Subcutaneous abdominal adipose tissue (tissue), 5 donors: ENCODE measurements around the gene NTSR1.

Experiments
- H3K27ac ChIP-seq: one replicate; pipeline ENCODE4 v1.7.0; 2013; ENCODE audit warnings: low read depth, mild to moderate bottlenecking, inconsistent platforms, low read length, moderate library complexity
- H3K27me3 ChIP-seq, 5 donors: one replicate each; pipeline ENCODE4 v1.7.0; 2013; ENCODE audit warnings: low read length in 5 of 5, inconsistent platforms in 1 of 5; ENCODE audit not compliant: control insufficient read depth in 5 of 5, insufficient read depth in 4 of 5
- H3K36me3 ChIP-seq, 5 donors: one replicate each; pipeline ENCODE4 v1.7.0; 2013; ENCODE audit warnings: low read length in 5 of 5; ENCODE audit not compliant: control insufficient read depth in 5 of 5, insufficient read depth in 5 of 5
- H3K4me1 ChIP-seq, 5 donors: one replicate each; pipeline ENCODE4 v1.7.0; 2013; ENCODE audit warnings: low read length in 5 of 5, mild to moderate bottlenecking in 3 of 5, moderate library complexity in 1 of 5; ENCODE audit not compliant: control insufficient read depth in 5 of 5, insufficient read depth in 5 of 5
- H3K4me3 ChIP-seq, 5 donors: one replicate each; pipeline ENCODE4 v1.7.0; 2013; ENCODE audit warnings: low read length in 5 of 5, low read depth in 1 of 5
- H3K9ac ChIP-seq, 5 donors: one replicate each; pipeline ENCODE4 v1.7.0; 2013; ENCODE audit warnings: low read length in 5 of 5, mild to moderate bottlenecking in 4 of 5, moderate library complexity in 3 of 5
- H3K9me3 ChIP-seq, 5 donors: one replicate each; pipeline ENCODE4 v1.7.0; 2013; ENCODE audit warnings: low read length in 5 of 5; ENCODE audit not compliant: control insufficient read depth in 5 of 5
- donor health status: healthy.
- donor health status: healthy.
- donor health status: healthy.
- donor health status: healthy.
- donor health status: healthy.

The NTSR1 gene

DNA sequence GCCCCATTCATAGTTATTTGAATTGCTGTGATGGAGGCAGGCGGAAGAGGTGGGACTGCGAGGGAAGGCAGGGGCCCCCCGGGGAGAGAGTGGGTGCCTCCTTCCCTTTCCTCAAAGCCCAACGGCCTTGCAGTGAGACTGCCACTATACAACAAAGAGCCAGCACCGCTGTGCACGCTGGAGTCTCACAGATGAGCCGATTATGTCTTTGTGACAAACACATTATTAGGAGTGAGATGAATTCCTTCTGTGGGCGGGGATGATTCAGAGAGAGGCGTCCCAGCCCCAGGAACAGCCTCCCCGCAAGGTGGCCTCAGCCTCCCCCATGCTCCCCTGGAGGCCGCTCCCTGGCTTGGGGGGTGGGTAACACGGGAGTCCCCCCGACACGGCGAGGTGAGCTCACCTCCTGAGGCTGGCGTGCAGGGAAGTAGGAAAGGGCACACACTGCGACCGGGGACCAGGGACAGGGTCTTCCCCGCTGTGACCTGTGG, 26.7 kb downstream of the NTSR1 start:
- Histone ChIP-seq H3K9me3 (no peaks in the 10 kb centered on the region), H3K27ac (no peak overlapping the region), H3K27me3 (peaks cover 36 to 57% (median 50%) of the 10 kb centered on the region in 5 donors), H3K4me1 (peaks cover 0 to 13% (median 10%) of the 10 kb centered on the region in 5 donors), H3K36me3 (no peaks in the 10 kb centered on the region), H3K4me3 (no peak overlapping the region), H3K9ac (no peak overlapping the region)

DNA sequence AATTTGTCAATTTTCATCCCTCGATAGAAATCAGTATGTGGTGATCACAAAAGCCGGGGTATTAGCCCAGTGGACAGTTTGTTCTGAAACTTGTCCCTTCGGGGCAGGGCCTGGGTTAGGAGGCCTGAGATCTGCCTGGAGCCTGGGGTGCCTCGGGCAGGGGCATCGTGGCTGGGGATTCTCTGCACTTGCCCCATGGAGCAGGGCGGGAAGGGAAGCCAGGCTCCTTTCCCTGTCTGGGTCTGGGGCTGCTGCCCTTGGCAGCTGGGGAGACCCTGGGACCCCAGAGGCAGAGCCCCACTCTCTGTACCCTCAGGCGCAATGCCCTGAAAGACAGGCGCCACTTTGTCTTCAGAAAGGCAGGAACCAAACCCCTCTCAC, 27.4 kb downstream of the NTSR1 start:
- H3K36me3 ChIP-seq: no peaks in the 10 kb centered on the region
- H3K9ac ChIP-seq: no peak overlapping the region
- H3K4me3 ChIP-seq: no peak overlapping the region
- peaks cover 36 to 61% (median 55%) of the 10 kb centered on the region in 5 donors for H3K27me3 ChIP-seq
- no peak overlapping the region for H3K27ac ChIP-seq
- H3K9me3 ChIP-seq: no peaks in the 10 kb centered on the region
- peaks cover 0 to 20% (median 17%) of the 10 kb centered on the region in 5 donors for H3K4me1 ChIP-seq

DNA sequence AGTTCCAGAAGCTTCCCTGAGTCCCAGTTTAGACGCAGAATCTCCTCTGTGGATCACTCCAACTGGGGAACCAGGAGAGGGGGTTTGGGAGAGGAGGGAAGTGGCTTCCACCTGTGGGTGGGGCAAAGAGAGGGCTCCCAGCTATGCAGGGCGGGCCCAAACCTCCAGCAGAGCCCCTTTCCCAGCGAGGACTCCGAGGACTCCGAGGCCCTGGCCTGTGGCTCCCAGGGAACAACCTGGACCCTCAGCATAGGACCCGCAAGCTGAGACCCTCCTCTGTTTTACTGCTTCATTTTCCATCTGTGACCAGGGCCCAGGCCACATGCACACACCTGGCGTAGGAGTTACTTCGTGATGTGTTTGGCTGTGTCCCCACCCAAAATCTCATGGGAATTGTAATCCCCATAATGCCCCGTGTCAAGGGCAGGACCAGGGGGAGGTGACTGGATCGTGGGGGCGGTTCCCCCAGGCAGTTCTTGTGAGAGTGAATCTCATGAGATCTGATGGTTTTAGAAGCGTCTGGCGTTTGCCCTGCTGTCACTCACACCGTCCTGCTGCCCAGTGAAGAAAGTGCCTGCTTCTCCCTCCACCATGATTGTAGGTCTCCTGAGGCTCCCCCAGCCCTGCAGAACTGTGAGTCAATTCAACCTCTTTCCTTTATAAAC, 27.9 kb downstream of the NTSR1 start:
- H3K27me3 ChIP-seq: peaks cover 36 to 66% (median 56%) of the 10 kb centered on the region in 5 donors
- no peaks in the 10 kb centered on the region for H3K9me3 ChIP-seq
- H3K4me3 ChIP-seq: no peak overlapping the region
- H3K4me1 ChIP-seq: peaks cover 0 to 25% (median 18%) of the 10 kb centered on the region in 5 donors
- no peak overlapping the region for H3K9ac ChIP-seq
- H3K36me3 ChIP-seq: no peaks in the 10 kb centered on the region
- no peak overlapping the region for H3K27ac ChIP-seq

DNA sequence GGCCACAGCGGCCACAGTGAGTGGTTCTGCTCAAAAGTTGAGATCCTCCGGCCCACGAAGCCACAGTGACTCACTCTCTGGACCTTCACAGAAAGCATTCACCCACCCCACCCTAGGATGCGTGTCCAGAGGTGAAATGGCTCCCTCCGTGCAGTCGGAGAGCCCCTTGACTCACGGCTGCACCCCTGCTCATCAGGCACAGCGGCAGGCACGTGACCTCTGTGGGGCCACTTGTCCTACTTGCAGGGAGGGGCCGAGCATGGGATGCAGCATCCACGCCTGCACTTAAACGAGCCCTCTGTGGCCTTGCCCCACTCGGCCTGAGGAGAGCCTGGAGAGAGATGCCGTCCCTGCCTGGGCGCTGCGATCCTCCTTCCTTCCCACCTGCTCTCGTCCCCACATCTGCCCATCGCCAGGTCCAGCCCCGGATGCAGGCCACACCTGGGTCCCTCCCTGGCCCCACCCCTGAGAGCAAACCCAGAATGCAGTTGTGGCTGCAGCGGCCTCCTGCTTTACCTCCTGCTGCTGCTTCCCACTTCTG, 28.7 kb downstream of the NTSR1 start:
- peaks cover 0 to 25% (median 18%) of the 10 kb centered on the region in 5 donors for H3K4me1 ChIP-seq
- no peaks in the 10 kb centered on the region for H3K9me3 ChIP-seq
- peaks cover 40 to 72% (median 60%) of the 10 kb centered on the region in 5 donors for H3K27me3 ChIP-seq
- no peak overlapping the region for H3K9ac ChIP-seq
- no peak overlapping the region for H3K4me3 ChIP-seq
- H3K36me3 ChIP-seq: no peaks in the 10 kb centered on the region
- no peak overlapping the region for H3K27ac ChIP-seq

DNA sequence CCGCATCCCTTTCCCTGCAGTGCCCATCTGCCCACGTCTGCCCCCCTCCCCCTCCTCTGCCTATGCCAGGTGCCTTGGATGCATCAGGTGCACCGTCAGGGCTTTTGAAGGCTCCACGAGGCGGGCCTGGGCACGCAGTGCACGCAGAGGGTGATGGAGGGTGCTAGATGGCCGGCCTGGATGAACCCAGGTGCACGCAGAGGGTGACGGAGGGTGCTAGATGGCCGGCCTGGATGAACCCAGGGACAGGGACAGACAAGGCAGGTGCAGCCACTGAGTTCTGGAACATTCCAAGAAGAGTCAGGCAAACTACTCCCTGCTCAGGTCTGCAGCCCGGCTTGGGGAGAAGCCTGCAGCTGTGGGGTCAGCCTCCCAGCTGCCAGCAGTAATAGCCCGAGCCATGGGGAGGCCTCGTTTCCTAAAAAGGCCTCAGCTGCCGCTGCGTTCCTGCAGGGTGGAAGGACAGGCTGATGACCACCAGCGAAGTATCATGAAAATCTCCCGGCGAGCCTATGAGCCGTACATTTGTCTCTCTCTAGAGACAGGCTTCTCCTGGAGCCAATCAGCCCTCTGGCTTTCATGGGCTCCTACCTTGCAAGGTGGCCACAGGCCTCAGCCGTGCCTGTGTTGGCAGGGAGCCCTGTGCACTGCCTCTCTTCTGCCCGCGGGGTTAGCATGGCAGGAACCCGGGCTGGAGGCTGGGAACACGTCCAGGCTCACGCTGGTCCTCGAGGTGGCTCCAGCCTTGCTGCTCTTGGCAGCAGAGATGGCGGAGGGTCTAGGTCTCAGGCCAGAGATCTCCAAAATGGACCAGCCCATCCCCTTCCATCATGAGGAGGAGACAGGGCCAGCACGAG, 29.6 kb downstream of the NTSR1 start:
- Histone ChIP-seq H3K9ac (no peak overlapping the region), H3K27ac (no peak overlapping the region), H3K4me3 (no peak overlapping the region), H3K9me3 (no peaks in the 10 kb centered on the region), H3K36me3 (no peaks in the 10 kb centered on the region), H3K4me1 (peaks cover 0 to 25% (median 18%) of the 10 kb centered on the region in 5 donors), H3K27me3 (peaks cover 37 to 77% (median 54%) of the 10 kb centered on the region in 5 donors)

DNA sequence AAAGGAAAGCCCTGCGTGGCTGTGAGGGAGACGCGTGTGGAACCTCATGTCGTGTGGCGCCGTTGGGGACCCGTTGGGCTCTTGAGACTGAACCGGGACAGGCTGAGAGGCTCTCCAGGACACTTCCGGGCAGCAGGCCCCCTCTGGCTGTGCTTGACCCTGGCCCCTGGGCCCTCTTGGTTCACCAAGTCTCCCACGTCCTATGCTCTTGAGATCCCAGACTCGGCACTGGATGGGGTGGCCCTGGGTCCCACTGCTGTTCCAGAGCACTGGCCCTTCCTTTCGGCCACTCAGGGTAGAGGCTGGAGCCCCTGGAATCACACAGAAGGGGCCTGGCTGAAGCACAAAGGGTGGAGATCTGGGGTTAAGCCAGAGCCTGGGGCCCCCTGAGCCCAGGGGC, 30.4 kb downstream of the NTSR1 start:
- peaks cover 0 to 25% (median 18%) of the 10 kb centered on the region in 5 donors for H3K4me1 ChIP-seq
- H3K9me3 ChIP-seq: no peaks in the 10 kb centered on the region
- no peak overlapping the region for H3K9ac ChIP-seq
- no peak overlapping the region for H3K27ac ChIP-seq
- H3K4me3 ChIP-seq: no peak overlapping the region
- peaks cover 38 to 80% (median 51%) of the 10 kb centered on the region in 5 donors for H3K27me3 ChIP-seq
- no peaks in the 10 kb centered on the region for H3K36me3 ChIP-seq

DNA sequence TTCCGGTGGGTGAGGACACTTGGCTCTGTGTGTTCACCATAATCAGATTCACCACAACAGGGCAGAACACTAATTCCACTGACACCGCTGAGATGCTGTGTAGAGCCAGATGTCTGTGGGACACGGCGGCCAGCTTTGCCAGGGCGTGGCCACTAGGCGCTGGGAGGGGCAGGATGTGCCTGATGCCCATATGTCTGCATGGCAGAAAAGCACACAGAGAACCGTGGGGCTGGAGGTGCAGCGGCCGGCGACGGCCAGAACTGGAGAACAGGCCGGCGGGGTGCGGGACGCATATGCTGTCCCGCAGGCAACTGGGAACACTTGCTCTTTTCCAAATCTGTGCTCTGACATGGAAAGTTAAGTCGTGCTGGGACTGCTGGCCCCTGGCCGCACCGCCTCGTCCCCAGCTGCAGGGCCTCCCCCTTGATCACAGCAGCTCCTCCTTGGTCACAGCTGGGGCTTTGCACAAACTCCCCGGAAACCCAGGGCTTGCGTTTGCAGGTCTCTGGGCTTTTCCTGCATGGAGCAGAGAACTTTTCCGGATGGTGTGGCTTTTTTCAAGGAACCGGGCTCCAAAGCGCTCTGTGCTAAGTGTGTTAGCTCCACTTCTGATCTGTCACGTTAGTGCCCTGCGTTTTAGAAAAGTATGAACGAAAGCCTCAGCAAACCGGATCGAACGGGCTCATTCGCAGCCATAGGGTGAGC, 31.1 kb downstream of the NTSR1 start:
- Histone ChIP-seq H3K27me3 (peaks cover 32 to 76% (median 50%) of the 10 kb centered on the region in 5 donors), H3K9me3 (no peaks in the 10 kb centered on the region), H3K9ac (no peak overlapping the region), H3K27ac (peak overlapping the region; percentile 41), H3K36me3 (no peaks in the 10 kb centered on the region), H3K4me3 (peak overlapping the region in 4 of 5 donors; percentile 9 to 32 (median 30)), H3K4me1 (peaks cover 0 to 25% (median 18%) of the 10 kb centered on the region in 5 donors)

DNA sequence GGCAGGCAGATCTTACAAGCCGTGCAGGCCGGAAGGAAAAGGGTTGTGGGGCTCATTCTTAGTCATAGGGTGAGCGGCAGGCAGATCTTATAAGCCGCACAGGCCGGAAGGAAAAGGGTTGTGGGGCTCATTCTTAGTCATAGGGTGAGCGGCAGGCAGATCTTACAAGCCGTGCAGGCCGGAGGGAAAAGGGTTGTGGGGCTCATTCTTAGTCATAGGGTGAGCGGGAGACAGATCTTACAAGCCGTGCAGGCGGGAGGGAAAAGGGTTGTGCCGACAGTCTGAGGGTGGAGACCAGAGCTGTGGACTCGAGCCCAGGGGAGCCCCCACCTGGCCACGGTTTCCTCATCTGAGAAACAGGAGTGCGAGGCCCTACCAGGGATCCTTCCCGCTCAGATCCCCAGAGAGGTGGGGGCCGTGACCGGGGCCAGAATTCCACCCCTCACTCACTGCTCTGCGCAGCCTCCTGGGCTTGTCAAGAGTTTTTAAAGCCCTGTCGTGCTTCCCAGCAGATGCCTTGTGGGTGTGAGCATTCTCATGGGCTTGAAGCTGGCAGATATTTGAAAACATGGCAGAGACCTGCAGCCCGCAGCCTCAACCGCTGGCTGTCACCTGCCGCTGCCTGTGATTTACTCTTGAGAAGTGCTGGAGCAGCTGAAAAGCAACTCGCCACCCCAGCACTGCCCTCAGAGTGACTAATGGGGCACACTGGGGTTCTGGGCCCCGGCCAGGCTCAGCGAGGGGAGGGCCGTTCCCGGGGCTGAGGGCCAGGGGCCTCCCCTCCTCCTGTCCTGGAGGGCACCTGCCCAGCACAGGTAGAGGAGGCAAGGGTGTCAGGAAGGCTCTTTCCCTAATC, 31.9 kb downstream of the NTSR1 start:
- no peak overlapping the region for H3K9ac ChIP-seq
- H3K27ac ChIP-seq: no peak overlapping the region
- no peaks in the 10 kb centered on the region for H3K9me3 ChIP-seq
- peaks cover 0 to 25% (median 18%) of the 10 kb centered on the region in 5 donors for H3K4me1 ChIP-seq
- H3K4me3 ChIP-seq: peak overlapping the region in 4 of 5 donors; percentile 9 to 32 (median 26)
- no peaks in the 10 kb centered on the region for H3K36me3 ChIP-seq
- H3K27me3 ChIP-seq: peaks cover 24 to 76% (median 48%) of the 10 kb centered on the region in 5 donors

DNA sequence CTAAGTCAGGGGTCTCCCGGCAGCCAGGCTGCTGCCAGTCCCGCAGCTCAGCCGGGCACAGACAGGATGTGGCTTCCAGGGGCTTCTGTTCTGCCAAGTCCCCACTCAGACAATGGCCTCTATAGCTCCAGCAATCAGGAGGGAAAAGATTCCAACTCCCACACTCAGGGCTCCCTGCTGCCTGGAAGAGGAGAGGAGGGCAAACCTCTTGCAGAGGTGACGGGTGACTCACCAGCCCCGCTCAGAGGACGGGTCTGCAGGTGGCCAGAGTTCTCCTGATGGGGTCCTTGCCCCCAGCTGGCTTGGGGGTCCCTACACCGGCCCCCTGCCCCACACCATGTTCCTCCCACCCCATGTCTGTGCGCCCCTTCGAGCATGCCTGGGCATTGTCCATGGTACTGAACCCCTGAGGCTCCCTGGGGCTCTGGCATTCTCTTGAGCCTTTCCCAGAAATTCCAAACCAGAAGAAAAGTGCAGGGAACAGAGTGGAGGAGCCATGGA, 32.6 kb downstream of the NTSR1 start:
- no peak overlapping the region for H3K27ac ChIP-seq
- no peaks in the 10 kb centered on the region for H3K36me3 ChIP-seq
- no peak overlapping the region for H3K9ac ChIP-seq
- H3K4me1 ChIP-seq: peaks cover 0 to 25% (median 18%) of the 10 kb centered on the region in 5 donors
- peaks cover 17 to 75% (median 43%) of the 10 kb centered on the region in 5 donors for H3K27me3 ChIP-seq
- H3K9me3 ChIP-seq: no peaks in the 10 kb centered on the region
- H3K4me3 ChIP-seq: no peak overlapping the region
